Measurements from ENCODE around the gene CCDC88C. TPM values are rescaled to one million over a fixed set of nuclear protein-coding genes. Genes with fewer than 3 reads are reported as not detected.
"Not testable (repeated sequence)": the region's sequence is repeated elsewhere in the genome, so short reads cannot be mapped to it uniquely, and the experiment has no call there.

Gene CCDC88C, protein sequence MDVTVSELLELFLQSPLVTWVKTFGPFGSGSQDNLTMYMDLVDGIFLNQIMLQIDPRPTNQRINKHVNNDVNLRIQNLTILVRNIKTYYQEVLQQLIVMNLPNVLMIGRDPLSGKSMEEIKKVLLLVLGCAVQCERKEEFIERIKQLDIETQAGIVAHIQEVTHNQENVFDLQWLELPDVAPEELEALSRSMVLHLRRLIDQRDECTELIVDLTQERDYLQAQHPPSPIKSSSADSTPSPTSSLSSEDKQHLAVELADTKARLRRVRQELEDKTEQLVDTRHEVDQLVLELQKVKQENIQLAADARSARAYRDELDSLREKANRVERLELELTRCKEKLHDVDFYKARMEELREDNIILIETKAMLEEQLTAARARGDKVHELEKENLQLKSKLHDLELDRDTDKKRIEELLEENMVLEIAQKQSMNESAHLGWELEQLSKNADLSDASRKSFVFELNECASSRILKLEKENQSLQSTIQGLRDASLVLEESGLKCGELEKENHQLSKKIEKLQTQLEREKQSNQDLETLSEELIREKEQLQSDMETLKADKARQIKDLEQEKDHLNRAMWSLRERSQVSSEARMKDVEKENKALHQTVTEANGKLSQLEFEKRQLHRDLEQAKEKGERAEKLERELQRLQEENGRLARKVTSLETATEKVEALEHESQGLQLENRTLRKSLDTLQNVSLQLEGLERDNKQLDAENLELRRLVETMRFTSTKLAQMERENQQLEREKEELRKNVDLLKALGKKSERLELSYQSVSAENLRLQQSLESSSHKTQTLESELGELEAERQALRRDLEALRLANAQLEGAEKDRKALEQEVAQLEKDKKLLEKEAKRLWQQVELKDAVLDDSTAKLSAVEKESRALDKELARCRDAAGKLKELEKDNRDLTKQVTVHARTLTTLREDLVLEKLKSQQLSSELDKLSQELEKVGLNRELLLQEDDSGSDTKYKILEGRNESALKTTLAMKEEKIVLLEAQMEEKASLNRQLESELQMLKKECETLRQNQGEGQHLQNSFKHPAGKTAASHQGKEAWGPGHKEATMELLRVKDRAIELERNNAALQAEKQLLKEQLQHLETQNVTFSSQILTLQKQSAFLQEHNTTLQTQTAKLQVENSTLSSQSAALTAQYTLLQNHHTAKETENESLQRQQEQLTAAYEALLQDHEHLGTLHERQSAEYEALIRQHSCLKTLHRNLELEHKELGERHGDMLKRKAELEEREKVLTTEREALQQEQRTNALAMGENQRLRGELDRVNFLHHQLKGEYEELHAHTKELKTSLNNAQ (N-terminal part only)
- total RNA-seq: 77.3 TPM

DNA sequence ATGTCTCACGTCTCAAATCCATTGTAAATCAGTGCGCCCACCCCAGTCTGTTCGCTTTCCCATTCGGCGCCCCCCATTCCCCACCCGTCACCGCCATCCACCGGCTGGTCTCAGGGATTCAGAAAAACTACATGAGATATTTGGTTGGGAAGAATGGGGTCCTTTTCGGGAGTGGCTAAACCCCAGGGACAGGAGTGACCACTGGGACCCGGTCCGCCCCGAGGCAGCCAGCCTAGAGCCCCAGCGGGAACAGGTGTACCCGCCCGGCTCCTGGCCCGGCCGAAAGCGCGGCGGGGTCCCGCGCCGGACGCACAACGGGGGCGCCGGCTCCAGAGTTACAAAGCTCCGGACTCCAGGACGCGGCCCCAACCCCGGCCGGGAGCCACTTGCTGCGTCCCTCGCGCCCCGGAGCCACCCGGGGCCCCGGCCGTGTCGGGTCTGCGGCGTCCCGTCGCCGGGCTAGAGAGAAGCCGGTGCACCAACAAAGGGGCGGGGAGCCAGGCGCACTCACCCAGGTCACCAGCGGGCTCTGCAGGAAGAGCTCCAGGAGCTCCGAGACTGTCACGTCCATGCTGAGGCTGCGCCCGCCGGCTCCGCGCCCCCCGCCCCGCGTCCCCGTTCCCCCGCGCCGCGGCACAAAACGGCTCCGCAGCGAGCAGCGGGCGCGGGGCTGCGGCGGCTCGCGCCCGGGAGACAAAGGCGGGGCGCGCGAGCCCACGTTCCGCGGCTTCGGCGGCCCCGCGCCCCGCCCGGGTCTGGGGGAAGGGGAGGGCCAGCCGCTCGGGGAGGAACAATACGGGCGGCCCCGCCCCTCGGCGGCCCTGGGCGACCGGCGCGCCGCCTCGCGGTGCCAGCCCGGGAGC, at the start of gene CCDC88C:
CCDC88C (minus strand) TSS at position 701 of the 863 bp plus-strand sequence; CDS start at position 571, 130 bp downstream.
- peak in 2 of 3 donors; percentile 76 to 78 for DNase-seq (ENCODE audit: low read depth in 2 of 3, low spot score in 2 of 3)

GRCh38 chr14:91466192-91466591, 48.6 kb upstream of the CCDC88C start:
- DNase-seq (ENCODE audit: low read depth in 2 of 3, low spot score in 2 of 3): no peak

GRCh38 chr14:91464615-91465205, 47.1 kb upstream of the CCDC88C start:
- DNase-seq (ENCODE audit: low read depth in 2 of 3, low spot score in 2 of 3): no peak

- DNase-seq (ENCODE audit: low read depth in 2 of 3, low spot score in 2 of 3): no peak
Observed at GRCh38 chr14:91458612-91459011, 41.0 kb upstream of the CCDC88C start.

GRCh38 chr14:91456283-91456682, 38.7 kb upstream of the CCDC88C start:
- DNase-seq (ENCODE audit: low read depth in 2 of 3, low spot score in 2 of 3): no peak

DNA sequence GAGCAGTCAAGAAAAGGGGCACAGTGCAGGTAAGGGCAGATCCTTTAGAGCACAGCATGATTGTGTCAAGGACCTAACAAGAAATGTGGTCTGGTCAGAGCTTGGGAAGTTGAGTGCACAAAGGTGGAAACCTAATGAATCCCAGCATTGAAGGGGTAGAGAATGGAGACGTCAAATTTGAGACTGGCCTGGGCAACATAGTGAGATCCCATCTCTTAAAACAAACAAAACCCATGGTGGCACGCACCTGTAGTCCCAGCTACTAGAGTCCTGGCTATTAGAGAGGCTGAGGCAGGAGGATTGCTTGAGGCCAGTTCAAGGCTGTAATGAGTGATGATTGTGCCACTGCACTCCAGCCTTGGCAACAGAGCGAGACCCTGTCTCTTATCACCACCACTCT, 37.0 kb upstream of the CCDC88C start:
- no peak for DNase-seq (ENCODE audit: low read depth in 2 of 3, low spot score in 2 of 3)

DNA sequence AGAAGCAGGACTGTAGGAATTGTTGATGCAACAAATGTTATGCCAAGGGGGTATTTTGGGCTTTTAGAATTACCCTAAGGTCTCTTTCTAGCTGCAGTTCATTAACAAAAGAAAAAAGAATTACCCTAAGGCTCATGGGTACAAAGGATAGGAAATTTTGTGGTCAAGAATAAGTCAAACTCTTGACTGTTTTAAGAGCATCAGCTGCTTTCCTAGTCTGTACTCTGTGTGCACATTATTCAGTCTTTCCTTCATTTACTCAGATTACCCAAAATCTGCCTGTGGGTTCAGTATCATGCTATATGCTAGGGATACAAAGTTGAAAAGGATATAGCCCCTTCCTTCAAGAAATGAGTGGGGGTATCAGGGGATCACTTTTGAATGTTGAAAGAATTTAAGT, 36.5 kb upstream of the CCDC88C start:
- no peak for DNase-seq (ENCODE audit: low read depth in 2 of 3, low spot score in 2 of 3)

- DNase-seq (ENCODE audit: low read depth in 2 of 3, low spot score in 2 of 3): no peak
Observed at GRCh38 chr14:91453744-91454143, 36.1 kb upstream of the CCDC88C start.

- DNase-seq (ENCODE audit: low read depth in 2 of 3, low spot score in 2 of 3): no peak
Observed at GRCh38 chr14:91444335-91445020, 26.9 kb upstream of the CCDC88C start.

- DNase-seq (ENCODE audit: low read depth in 2 of 3, low spot score in 2 of 3): no peak
Observed at GRCh38 chr14:91439345-91439744, 21.7 kb upstream of the CCDC88C start.

- DNase-seq (ENCODE audit: low read depth in 2 of 3, low spot score in 2 of 3): no peak
Observed at GRCh38 chr14:91438845-91439244, 21.2 kb upstream of the CCDC88C start.

DNA sequence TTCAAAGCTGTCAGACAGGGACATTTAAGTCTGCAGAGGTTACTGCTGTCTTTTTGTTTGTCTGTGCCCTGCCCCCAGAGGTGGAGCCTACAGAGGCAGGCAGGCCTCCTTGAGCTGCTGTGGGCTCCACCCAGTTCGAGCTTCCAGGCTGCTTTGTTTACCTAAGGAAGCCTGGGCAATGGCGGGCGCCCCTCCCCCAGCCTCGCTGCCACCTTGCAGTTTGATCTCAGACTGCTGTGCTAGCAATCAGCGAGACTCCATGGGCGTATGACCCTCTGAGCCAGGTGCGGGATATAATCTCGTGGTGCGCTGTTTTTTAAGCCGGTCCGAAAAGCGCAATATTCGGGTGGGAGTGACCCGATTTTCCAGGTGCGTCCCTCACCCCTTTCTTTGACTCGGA, 18.6 kb upstream of the CCDC88C start:
- not testable (repeated sequence) for DNase-seq (ENCODE audit: low read depth in 2 of 3, low spot score in 2 of 3)

DNA sequence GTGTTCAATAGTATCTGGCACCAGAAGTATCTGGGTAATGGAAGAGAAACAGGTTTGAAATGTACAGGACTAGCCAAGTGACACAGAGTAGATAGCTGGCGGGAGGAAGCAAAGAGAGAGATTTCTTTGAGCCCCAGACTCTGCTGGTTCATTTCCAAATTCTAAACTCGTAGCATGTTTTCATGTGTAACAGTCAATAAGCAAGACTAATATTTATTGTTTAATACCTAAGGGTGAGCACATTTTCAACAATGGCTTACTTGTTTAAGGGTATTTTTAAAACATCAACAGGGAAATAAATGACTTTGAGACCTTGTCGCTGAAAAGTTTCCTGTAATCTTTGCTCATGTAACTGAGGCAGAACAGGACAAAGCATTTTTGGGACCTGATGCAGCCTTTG, 11.8 kb upstream of the CCDC88C start:
- DNase-seq (ENCODE audit: low read depth in 2 of 3, low spot score in 2 of 3): no peak

GRCh38 chr14:91428931-91429330, 11.3 kb upstream of the CCDC88C start:
- not testable (repeated sequence) for DNase-seq (ENCODE audit: low read depth in 2 of 3, low spot score in 2 of 3)

GRCh38 chr14:91425531-91425944, 7.9 kb upstream of the CCDC88C start:
- DNase-seq (ENCODE audit: low read depth in 2 of 3, low spot score in 2 of 3): peak in 1 of 3 donors; percentile 19

- no peak for DNase-seq (ENCODE audit: low read depth in 2 of 3, low spot score in 2 of 3)
Observed at GRCh38 chr14:91424813-91425530, 7.4 kb upstream of the CCDC88C start.

GRCh38 chr14:91420686-91421085, 3.1 kb upstream of the CCDC88C start:
- no peak for DNase-seq (ENCODE audit: low read depth in 2 of 3, low spot score in 2 of 3)

DNA sequence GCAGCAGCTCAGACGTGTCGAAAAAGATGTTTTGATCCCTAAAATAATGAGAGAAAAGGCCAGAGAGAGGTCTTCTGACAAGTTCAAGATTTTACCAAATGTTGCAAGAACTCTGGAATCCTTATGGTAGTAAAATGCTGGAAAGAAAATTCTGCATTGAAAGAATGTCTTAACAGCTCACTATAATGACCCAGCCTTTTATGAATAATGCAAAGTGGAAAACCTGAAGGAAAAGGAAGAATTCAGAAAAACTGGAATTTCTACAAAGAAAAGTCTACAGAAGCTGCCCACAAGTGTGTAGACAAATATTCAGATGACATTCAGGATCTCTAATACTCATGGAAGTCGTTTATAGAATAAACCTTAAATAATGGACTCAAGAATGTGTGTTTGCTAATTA, 1.8 kb upstream of the CCDC88C start:
- no peak for DNase-seq (ENCODE audit: low read depth in 2 of 3, low spot score in 2 of 3)

Measured in hematopoietic multipotent progenitor cell (in vitro differentiated cells).